ENCODE results near the gene CFAP65.

The CFAP65 gene

GRCh38 chr2:219041252-219041651 lies at the start of gene CFAP65:
Gene CFAP65, minus strand, starts transcription at chr2:219041516. Its CDS starts 2,468 bp downstream, at chr2:219039048.
- DNase-seq (ENCODE audit: extremely low read depth in 1 of 2, low read depth in 1 of 2) = no peak

DNA sequence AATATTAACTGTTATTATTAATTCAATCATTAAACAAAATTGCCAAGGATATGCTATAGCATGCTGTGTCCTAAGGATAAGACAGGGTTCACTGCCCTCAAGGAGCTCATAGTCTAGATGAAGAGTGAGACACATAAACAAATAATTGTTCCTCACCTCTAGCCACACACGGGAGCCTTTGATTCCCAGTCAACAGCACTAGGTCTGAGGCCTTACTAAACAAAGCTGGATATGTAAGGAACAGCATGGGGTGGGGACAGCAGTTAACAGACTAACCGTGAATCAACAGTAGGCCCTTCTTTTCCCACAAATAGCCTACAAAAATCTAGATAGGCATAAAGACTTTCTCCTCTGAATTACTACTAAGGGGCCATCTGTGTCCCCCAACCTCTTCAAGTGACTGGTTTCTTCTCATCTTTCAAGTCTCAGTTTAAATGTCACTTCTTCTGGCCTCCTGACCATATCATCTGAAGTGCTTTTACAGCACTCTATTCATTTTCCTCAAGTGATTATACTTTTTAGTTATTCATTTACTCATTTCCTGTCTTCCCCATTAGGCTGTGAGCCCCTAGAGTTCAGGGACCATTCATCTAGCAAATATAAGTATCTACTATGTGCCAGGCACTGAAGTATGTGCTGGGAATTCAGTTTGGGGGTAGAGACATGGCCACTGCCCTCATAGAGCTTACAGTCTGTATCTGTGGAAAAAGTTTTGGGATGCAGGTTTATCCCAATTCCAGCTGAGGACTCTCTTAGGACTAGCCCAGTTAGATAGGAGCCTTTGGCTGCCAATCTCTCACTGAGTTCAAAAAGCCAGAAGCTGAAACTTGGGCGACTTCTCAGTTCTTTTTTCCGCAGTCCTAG lies 49.4 kb upstream of the CFAP65 start:
- no peak for DNase-seq (ENCODE audit: extremely low read depth in 1 of 2, low read depth in 1 of 2)

- no peak for DNase-seq (ENCODE audit: extremely low read depth in 1 of 2, low read depth in 1 of 2)
Observed at GRCh38 chr2:219089330-219089729, 48.0 kb upstream of the CFAP65 start.

GRCh38 chr2:219087848-219088247 lies 46.5 kb upstream of the CFAP65 start:
- no peak for DNase-seq (ENCODE audit: extremely low read depth in 1 of 2, low read depth in 1 of 2)

- DNase-seq (ENCODE audit: extremely low read depth in 1 of 2, low read depth in 1 of 2) = no peak
Observed at GRCh38 chr2:219087361-219087760, 46.0 kb upstream of the CFAP65 start.

GRCh38 chr2:219086196-219086595 lies 44.9 kb upstream of the CFAP65 start:
- DNase-seq (ENCODE audit: extremely low read depth in 1 of 2, low read depth in 1 of 2) = no peak

GRCh38 chr2:219084791-219085190 lies 43.5 kb upstream of the CFAP65 start:
- DNase-seq (ENCODE audit: extremely low read depth in 1 of 2, low read depth in 1 of 2) = no peak

DNA sequence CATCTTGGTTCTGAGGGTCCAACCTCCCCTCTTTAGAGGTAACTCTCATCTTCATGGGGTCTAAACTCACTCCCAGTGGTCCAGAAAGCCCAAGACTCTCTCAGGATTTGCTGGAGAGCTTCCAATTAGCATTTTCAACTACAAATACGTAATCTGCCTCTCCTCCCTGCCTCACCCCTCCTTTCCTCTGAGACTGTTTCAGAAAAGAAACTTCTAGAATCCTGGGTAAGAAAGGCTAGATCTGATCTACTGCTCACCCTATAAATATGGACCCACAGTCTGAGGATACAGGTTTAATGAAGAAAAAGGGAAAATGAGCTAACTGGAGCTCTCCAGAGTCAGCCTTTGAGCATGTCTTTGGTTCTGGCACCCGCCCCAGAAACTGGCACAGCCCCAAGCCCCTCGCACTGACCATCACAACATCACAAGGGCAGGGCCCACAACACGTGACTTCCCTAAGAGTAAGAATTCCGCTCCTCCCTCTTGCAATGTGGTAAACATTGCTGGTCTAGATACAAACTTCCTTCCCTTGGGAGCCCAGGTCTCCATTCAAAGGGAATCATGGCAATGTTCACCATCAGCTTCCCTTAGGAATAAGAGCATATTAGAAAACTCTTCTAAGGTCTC lies 41.1 kb upstream of the CFAP65 start:
- DNase-seq (ENCODE audit: extremely low read depth in 1 of 2, low read depth in 1 of 2) = no peak

DNA sequence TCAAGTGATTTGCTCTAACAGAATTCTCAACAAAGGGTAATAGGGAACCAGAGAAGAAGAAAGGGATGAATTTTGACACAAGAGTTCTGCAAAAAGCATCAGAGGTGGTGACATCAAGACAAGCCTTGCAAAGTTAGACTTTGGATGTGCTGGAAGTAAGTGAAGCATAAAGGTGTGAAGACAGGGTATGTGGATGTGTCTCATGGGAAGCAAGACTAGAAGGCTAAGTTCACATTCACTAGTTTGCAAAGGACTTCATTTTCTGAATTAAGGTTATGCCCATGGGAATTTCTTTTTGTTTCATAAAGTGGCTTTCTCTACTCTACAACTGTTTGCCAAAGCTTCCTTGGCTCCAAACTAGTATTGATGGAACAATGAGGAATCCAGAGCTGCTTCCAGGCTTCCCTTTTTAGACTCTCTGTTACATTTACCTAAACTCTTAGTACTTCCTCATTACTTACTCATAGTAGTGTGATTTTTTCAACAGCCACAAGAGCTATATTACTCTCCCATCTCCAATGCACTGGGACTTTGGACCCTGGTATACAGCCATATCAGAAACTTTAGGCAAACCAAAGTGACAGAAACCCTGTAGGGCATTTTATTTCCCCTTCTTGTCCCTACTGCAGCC lies 40.5 kb upstream of the CFAP65 start:
- no peak for DNase-seq (ENCODE audit: extremely low read depth in 1 of 2, low read depth in 1 of 2)

DNA sequence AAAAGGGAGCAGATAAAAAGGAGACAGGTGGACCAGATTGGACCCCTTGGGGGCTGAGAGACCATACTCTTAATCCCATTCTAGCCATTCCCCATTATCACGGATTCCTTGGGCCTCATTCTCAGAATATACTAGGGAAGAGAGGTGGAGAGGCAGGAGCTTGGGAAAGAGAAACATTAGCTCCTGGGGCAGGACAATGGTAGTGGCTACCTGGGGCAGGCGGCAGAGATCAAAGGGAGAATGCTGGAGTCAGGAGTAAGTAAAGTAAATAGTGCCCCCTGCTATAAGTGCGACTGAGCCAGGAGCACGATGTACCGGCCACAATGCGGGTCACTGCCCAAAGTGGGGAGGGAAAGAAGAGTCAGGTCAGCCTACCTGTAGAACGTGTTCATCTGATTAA lies 39.8 kb upstream of the CFAP65 start:
- no peak for DNase-seq (ENCODE audit: extremely low read depth in 1 of 2, low read depth in 1 of 2)

- DNase-seq (ENCODE audit: extremely low read depth in 1 of 2, low read depth in 1 of 2) = no peak
Observed at GRCh38 chr2:219079417-219079816, 38.1 kb upstream of the CFAP65 start.

- DNase-seq (ENCODE audit: extremely low read depth in 1 of 2, low read depth in 1 of 2) = no peak
Observed at GRCh38 chr2:219078951-219079350, 37.6 kb upstream of the CFAP65 start.

GRCh38 chr2:219078126-219078525 lies 36.8 kb upstream of the CFAP65 start:
- no peak for DNase-seq (ENCODE audit: extremely low read depth in 1 of 2, low read depth in 1 of 2)

DNA sequence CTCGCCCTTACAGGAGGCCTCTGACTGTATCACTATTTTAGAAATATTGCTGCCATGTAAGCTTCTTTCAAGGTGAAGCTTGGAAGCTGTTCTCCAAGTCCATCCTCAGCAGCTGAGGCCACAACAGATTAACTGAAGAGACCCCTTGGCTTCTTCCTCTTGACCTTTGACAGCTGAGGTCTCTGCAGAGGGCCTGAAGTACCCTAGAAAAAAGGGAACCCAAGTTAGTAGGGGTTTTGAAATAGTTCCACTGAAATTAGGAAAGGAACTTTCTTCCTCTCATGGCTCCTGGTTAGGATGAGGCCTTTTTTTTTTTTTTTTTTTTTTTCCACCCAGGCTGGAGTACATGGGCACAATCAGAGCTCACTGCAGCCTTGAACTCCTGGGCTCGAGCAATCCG lies 34.9 kb upstream of the CFAP65 start:
- DNase-seq (ENCODE audit: extremely low read depth in 1 of 2, low read depth in 1 of 2) = no peak

DNA sequence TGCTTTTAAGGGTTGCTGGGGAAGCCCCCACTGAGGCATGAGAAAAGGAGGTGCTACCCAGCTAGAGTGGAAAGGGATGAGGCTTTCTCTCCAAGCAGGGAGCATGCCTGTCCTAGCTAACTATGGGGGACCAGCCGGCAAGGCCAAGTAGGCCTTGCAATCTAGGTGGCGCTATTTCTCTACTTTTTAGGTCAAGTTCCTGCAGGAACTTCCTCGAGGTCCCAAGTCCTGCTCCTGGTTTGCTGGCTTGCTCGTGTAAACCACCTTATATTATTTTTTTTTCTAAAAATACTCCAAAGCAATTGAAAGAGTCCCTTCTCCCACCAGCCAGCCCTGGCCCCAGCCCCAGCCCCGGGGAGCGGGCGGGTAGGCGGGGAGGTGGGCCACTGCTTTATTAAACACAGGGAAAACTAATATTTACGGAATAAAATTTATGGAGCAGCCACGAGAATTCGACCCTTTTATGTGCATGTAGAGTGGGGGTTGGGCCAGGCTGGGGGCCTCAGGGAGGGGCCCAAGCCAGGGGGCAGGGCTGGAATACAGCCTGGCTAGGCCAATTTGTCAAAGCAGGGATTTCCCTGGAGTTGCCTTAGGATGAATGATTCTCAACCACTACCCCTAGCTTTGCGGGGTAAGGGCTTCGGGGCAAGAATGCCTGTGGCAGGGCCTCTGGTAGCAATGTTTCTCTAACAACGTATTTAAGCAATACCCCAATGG lies 32.3 kb upstream of the CFAP65 start:
- DNase-seq (ENCODE audit: extremely low read depth in 1 of 2, low read depth in 1 of 2) = no peak

DNA sequence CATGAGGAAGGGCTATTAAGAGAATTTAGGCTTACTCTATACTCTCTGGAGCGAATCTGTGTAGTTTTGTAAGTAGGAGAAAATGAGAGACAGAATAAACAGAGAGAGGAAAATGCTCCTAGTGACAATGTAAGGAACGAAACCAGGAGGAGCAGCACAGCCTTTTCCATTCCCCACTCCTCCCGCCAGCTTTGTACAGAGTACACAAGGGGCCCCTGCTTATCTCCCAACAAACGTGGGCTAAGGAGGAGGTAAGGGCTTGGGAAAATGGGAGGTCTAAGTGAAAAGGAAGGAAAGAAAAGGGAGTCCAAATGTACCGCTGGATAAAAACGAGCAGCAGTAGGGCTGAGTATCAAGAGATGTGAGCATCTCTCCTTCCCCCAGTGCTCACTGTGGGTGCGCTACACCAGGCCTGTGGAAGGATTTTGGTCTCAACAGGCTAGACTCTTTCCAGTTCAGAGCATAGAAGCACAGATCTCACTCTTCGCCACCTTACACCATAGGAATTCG lies 31.5 kb upstream of the CFAP65 start:
- no peak for DNase-seq (ENCODE audit: extremely low read depth in 1 of 2, low read depth in 1 of 2)

GRCh38 chr2:219071131-219071816 lies 30.0 kb upstream of the CFAP65 start:
- no peak for DNase-seq (ENCODE audit: extremely low read depth in 1 of 2, low read depth in 1 of 2)

DNA sequence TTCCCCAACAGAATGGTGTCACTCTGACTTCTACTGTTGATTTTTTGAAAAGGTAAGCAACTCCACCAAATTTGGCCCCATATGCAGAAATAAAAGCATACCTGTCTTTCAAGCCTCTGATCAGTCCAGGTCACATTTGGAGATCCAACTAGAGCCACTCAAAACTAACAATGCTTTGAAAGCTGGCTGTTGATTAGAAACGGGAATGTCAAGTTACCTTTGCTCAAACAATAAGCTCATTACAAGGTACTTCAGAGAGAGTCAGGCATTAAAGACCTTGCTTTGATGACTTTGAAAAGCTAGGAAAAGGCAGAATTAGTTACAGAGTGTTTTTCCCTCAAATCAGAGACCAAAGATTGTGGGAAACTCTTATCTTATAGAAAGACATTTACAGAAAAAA lies 24.2 kb upstream of the CFAP65 start:
- DNase-seq (ENCODE audit: extremely low read depth in 1 of 2, low read depth in 1 of 2) = no peak

GRCh38 chr2:219062081-219062480 lies 20.8 kb upstream of the CFAP65 start:
- DNase-seq (ENCODE audit: extremely low read depth in 1 of 2, low read depth in 1 of 2) = no peak
